Endodermal cell (in vitro differentiated cells): Measurements from ENCODE around the gene H2AZ2. TPM values are rescaled to one million over a fixed set of nuclear protein-coding genes. Genes with fewer than 3 reads are reported as not detected.
"Not testable (repeated sequence)": the region's sequence is repeated elsewhere in the genome, so short reads cannot be mapped to it uniquely, and the experiment has no call there.

Source experiments
- DNase-seq: peaks from one replicate; pipeline ENCODE4 v3.0.0-alpha.2; 2017
- H3K27ac ChIP-seq: 2 replicates; pipeline ENCODE4 v1.5.1; 2013; ENCODE audit warnings: mild to moderate bottlenecking, low read depth, low read length, moderate library complexity
- H3K27me3 ChIP-seq: 2 replicates; pipeline ENCODE4 v1.6.1; 2013; ENCODE audit warnings: mild to moderate bottlenecking, low read length, moderate library complexity; ENCODE audit not compliant: insufficient read depth, control insufficient read depth, poor library complexity, severe bottlenecking
- H3K36me3 ChIP-seq: 2 replicates; pipeline ENCODE4 v1.7.0; 2013; ENCODE audit warnings: mild to moderate bottlenecking, low read length, moderate library complexity; ENCODE audit not compliant: control insufficient read depth, insufficient read depth
- H3K4me1 ChIP-seq: one replicate; pipeline ENCODE4 v1.7.0; 2013; ENCODE audit warnings: low read length; ENCODE audit not compliant: control insufficient read depth, insufficient read depth
- H3K4me3 ChIP-seq: 2 replicates; pipeline ENCODE4 v1.5.1; 2013; ENCODE audit warnings: mild to moderate bottlenecking, low read length, moderate library complexity
- H3K9ac ChIP-seq: 2 replicates; pipeline ENCODE4 v1.6.1; 2013; ENCODE audit warnings: mild to moderate bottlenecking, low read length, moderate library complexity; ENCODE audit not compliant: poor library complexity, severe bottlenecking; ENCODE audit errors: extremely low read depth
- H3K9me3 ChIP-seq: 2 replicates; pipeline ENCODE4 v1.6.1; 2013; ENCODE audit warnings: mild to moderate bottlenecking, low read length, moderate library complexity; ENCODE audit not compliant: control insufficient read depth
- H3K27ac Mint-ChIP-seq: 2 replicates; pipeline ENCODE4 v1.8.0; 2020; ENCODE audit warnings: mixed read lengths
- H3K27me3 Mint-ChIP-seq: 2 replicates; pipeline ENCODE4 v1.8.0; 2021; ENCODE audit warnings: mild to moderate bottlenecking, mixed read lengths; ENCODE audit not compliant: insufficient read depth
- H3K36me3 Mint-ChIP-seq: 2 replicates; pipeline ENCODE4 v1.8.0; 2020; ENCODE audit warnings: low read depth, mixed read lengths
- H3K4me1 Mint-ChIP-seq: 2 replicates; pipeline ENCODE4 v1.8.0; 2020; ENCODE audit warnings: mixed read lengths
- H3K4me3 Mint-ChIP-seq: 2 replicates; pipeline ENCODE4 v1.8.0; 2020; ENCODE audit warnings: mild to moderate bottlenecking, moderate library complexity, mixed read lengths
- H3K9me3 Mint-ChIP-seq: 2 replicates; pipeline ENCODE4 v1.8.0; 2020; ENCODE audit warnings: mild to moderate bottlenecking, mixed read lengths
- WGBS, 2 experiments: methylation state at CpG; one replicate each; pipeline versions ENCODE4 v1.1.5 to v1.1.7; 2013; ENCODE audit warnings: missing lambda C conversion rate in 2 of 2, mixed read lengths in 1 of 2; ENCODE audit not compliant: insufficient coverage in 1 of 2, insufficient read length in 1 of 2; 5-methylcytosine and 5-hydroxymethylcytosine counted together
- total RNA-seq, 2 donors: library from RNA; stranded (reverse); fragmentation: NEBNext Ultra II Directional in 1 of 2; extraction: Animal tissue kit (Norgen Biotek cat#: 25700) in 1 of 2; gene quantifications; 2 replicates in 1 of 2; 3 replicates in 1 of 2; pipeline ENCODE4 v1.2.1, GENCODE V29; 2021
- TF ChIP-seq, protein P1 (sequence below): fragments of 200-600 bp; sonication (generic); conservative IDR thresholded peaks from 2 replicates; pipeline ENCODE4 v1.5.0; 2021; ENCODE audit warnings: antibody characterized with exemption, mild to moderate bottlenecking

The H2AZ2 gene
- total RNA-seq, 2 donors from 2014 or later = 179 to 201 TPM

DNA sequence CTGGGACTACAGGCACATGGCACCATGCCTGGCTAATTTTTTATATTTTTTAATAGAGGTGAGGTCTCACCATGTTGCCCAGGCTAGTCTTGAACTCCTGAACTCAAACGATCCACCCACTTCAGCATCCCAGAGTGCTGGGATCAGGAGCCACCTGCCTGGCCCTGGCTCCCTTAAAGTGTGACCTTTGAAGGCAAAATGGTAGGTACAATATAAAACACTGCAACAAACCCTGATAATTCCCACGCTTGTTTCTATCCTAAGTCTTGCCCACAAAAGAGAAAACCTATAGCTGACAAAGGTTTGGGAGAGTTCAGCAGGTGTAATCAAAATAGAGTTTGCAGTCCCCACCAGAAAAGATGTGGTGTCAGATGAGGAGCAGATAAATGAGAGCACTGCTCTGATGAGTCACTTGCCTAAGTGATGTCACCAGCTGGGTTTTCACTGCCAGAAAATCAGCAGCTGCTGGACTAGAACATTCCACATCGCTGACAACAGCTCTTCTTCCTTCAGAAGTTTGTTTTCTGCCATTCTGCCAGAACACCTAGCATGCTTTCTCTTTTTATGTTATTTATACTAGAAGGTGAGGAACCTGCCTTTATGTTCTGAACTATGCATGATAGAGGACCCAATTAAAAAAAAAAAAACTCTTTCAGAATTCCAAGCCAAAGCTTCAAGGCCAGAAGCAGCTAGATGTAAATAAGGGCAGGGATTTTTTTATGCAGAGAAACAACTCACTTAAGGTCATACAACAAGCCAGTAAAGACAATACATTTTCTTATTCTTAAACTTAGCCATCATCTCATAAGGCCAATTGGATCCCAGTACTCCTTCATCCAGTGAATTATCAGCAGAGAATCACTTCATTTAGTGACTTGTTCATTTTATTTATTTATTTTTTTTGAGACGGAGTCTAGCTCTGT, 19.4 kb upstream of the H2AZ2 start:
- WGBS, 2 experiments = 60 to 72% methylated on average over 3 to 4 of the region's 4 CpGs
- TF ChIP-seq, protein P1, sequence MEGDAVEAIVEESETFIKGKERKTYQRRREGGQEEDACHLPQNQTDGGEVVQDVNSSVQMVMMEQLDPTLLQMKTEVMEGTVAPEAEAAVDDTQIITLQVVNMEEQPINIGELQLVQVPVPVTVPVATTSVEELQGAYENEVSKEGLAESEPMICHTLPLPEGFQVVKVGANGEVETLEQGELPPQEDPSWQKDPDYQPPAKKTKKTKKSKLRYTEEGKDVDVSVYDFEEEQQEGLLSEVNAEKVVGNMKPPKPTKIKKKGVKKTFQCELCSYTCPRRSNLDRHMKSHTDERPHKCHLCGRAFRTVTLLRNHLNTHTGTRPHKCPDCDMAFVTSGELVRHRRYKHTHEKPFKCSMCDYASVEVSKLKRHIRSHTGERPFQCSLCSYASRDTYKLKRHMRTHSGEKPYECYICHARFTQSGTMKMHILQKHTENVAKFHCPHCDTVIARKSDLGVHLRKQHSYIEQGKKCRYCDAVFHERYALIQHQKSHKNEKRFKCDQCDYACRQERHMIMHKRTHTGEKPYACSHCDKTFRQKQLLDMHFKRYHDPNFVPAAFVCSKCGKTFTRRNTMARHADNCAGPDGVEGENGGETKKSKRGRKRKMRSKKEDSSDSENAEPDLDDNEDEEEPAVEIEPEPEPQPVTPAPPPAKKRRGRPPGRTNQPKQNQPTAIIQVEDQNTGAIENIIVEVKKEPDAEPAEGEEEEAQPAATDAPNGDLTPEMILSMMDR = no peak
- DNase-seq = no peak
- no peak overlapping the region for H3K4me3 Mint-ChIP-seq
- no peaks in the 10 kb centered on the region for H3K4me1 Mint-ChIP-seq
- Histone ChIP-seq H3K9me3 (no peaks in the 10 kb centered on the region), H3K9ac (no peak overlapping the region), H3K4me1 (no peaks in the 10 kb centered on the region), H3K4me3 (no peak overlapping the region), H3K27me3 (no peaks in the 10 kb centered on the region), H3K36me3 (no peaks in the 10 kb centered on the region), H3K27ac (no peak overlapping the region)
- peaks cover 7% of the 10 kb centered on the region for H3K27me3 Mint-ChIP-seq
- H3K27ac Mint-ChIP-seq = no peak overlapping the region
- no peaks in the 10 kb centered on the region for H3K36me3 Mint-ChIP-seq
- H3K9me3 Mint-ChIP-seq = peaks cover 18% of the 10 kb centered on the region

DNA sequence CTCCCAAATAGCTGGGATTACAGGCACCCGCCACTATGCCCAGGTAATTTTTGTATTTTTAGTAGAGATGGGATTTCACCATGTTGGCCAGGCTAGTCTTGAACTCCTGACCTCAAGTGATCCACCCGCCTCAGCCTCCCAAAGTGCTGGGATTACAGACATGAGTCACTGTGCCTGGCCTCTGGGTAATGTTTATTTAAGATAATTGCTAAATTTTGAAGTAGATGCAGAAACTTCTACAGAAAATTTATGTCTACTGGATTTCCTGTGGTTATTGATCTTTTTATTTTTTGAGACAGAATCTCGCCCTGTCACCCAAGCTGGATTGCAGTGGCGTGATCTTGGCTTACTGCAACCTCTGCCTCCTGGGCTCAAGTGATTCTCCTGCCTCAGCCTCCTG, 14.1 kb upstream of the H2AZ2 start:
- H3K36me3 Mint-ChIP-seq = not testable (repeated sequence)
- 86 to 95% methylated on average over 3 to 4 of the region's 4 CpGs for whole genome bisulfite sequencing, 2 experiments

DNA sequence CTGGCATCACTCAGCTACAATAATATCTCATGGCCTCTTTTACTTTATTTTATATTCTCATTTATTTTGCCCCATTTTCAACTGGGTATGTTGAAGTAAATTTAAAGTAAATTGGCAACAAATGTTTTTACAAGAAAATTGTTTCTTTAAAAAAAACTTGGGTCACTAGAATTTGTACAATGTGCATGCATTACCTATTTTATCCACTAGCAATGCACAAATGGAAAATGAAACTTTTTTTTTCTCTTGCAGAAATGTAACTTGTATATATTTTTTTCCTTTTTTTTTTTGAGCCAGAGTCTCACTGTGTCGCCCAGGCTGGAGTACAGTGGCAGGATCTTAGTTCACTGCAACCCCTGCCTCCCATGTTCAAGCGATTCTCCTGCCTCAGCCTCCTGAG, 10.3 kb upstream of the H2AZ2 start:
- TF ChIP-seq, protein P1 = peak; percentile 33
- Mint-ChIP-seq H3K9me3 (no peaks in the 10 kb centered on the region), H3K36me3 (no peaks in the 10 kb centered on the region), H3K27me3 (no peaks in the 10 kb centered on the region), H3K4me3 (no peak overlapping the region), H3K4me1 (no peaks in the 10 kb centered on the region), H3K27ac (no peak overlapping the region)
- Histone ChIP-seq H3K9ac (no peak overlapping the region), H3K36me3 (no peaks in the 10 kb centered on the region), H3K27me3 (no peaks in the 10 kb centered on the region), H3K4me1 (no peaks in the 10 kb centered on the region), H3K9me3 (no peaks in the 10 kb centered on the region), H3K27ac (no peak overlapping the region), H3K4me3 (no peak overlapping the region)
- DNase-seq = no peak
- WGBS, 2 experiments = 89 to 100% methylated on average over 2 of the region's 2 CpGs

More for the DNA sequence above, 14.1 kb upstream of the H2AZ2 start:
- H3K27me3 ChIP-seq, H3K9ac ChIP-seq, H3K27ac ChIP-seq, H3K27ac Mint-ChIP-seq, H3K4me1 ChIP-seq, H3K9me3 Mint-ChIP-seq, H3K27me3 Mint-ChIP-seq, DNase-seq, H3K9me3 ChIP-seq, H3K4me3 Mint-ChIP-seq, H3K4me1 Mint-ChIP-seq, H3K36me3 ChIP-seq, H3K4me3 ChIP-seq: not testable (repeated sequence)
